Epithelial cell of esophagus (primary cell): ENCODE measurements around the gene CHIC2.
A peak's percentile ranks its signal among the peaks of the same experiment; 100 is the strongest.

ENCODE experiments used
- DNase-seq: peaks from one replicate; pipeline ENCODE4 v3.0.0; 2010; ENCODE audit warnings: low read depth
- H3K4me3 ChIP-seq: 2 replicates; pipeline ENCODE4 v1.5.1; 2011; ENCODE audit warnings: mild to moderate bottlenecking, low read length, control low read depth
- TF ChIP-seq, protein P1 (sequence below): IDR thresholded peaks from 2 replicates; pipeline ENCODE4 v1.5.1; 2011; ENCODE audit warnings: low read depth, mild to moderate bottlenecking, low read length, control low read depth, inconsistent platforms; ENCODE audit not compliant: insufficient read depth; ENCODE audit errors: missing control alignments

CHIC2 gene

GRCh38 chr4:53967986-53968385 lies 96.4 kb downstream of the CHIC2 start:
- TF ChIP-seq, protein P1, sequence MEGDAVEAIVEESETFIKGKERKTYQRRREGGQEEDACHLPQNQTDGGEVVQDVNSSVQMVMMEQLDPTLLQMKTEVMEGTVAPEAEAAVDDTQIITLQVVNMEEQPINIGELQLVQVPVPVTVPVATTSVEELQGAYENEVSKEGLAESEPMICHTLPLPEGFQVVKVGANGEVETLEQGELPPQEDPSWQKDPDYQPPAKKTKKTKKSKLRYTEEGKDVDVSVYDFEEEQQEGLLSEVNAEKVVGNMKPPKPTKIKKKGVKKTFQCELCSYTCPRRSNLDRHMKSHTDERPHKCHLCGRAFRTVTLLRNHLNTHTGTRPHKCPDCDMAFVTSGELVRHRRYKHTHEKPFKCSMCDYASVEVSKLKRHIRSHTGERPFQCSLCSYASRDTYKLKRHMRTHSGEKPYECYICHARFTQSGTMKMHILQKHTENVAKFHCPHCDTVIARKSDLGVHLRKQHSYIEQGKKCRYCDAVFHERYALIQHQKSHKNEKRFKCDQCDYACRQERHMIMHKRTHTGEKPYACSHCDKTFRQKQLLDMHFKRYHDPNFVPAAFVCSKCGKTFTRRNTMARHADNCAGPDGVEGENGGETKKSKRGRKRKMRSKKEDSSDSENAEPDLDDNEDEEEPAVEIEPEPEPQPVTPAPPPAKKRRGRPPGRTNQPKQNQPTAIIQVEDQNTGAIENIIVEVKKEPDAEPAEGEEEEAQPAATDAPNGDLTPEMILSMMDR = no peak
- DNase-seq = peak; percentile 45
- no peak overlapping the region for H3K4me3 ChIP-seq

DNA sequence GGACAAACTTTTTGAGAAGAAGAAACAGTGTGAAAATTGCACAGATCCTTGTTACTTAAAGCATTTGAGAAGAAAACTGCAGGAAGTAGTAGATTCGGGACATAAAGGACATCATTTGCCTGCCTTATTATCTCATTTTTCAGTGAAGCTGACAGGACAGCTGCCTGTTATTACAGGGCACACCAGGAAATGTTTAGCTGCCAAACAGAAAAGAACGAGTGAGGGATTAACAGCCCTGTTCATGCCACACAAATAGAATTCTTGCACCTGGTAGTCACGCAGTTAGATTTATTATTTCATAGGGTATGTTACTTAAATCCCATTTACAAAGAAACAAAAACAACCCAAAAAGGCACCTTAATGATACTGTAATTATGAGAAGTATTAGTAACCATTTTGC lies 100.6 kb downstream of the CHIC2 start:
- DNase-seq = peak; percentile 68
- TF ChIP-seq, protein P1 = no peak
- H3K4me3 ChIP-seq = no peak overlapping the region

DNA sequence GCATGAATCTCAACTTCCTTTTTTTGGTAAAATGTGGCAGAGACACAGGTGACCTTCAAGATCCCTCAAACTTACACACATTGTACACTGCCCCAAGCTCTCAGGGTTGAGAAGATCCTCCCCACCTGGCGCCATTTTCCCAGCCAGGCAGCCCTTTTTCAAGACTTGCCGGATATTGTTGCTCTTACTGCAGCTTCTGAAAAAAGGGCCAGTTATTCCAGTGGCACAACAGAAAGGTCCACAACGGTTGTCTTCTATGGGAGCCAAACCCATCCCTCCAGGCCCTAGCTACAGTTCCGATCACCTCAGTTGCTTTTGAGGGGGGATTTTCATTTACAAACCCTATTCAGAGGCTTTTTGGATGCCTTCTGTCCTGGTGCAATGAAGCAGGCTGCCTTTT lies 101.1 kb downstream of the CHIC2 start:
- TF ChIP-seq, protein P1 = no peak
- DNase-seq = no peak
- no peak overlapping the region for H3K4me3 ChIP-seq

- DNase-seq = peak; percentile 80
- TF ChIP-seq, protein P1 = no peak
- no peak overlapping the region for H3K4me3 ChIP-seq
These were observed 101.7 kb downstream of the CHIC2 start for GRCh38 chr4:53962516-53963225.

- TF ChIP-seq, protein P1 = no peak
- no peak for DNase-seq
- no peak overlapping the region for H3K4me3 ChIP-seq
These were observed 103.1 kb downstream of the CHIC2 start for GRCh38 chr4:53961351-53961750.

DNA sequence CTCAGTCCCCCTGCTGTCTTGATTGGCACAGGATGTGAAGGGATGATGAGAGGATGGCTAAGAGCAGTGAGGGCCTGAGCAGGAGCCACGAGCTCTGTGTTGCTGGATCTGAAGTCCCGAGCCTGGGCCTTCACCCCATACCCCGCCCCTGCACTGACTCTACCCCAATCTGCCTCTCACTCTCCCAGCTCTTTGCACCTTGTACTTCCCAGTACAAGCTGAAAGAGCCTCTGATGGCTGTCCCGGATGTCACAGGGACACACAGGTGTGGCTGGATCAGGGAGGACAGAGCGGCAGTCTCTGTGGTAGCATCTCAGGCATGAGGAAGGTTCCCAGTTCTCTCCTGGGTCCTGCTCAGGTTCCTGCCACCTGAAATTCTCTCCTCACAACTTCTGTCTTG lies 103.6 kb downstream of the CHIC2 start:
- no peak for DNase-seq
- H3K4me3 ChIP-seq = no peak overlapping the region
- TF ChIP-seq, protein P1 = no peak
